H9 (cell line): ENCODE data around the gene NAA35. TPM values are rescaled to one million over a fixed set of nuclear protein-coding genes. Genes with fewer than 3 reads are reported as not detected.

Source experiments
- DNase-seq: peaks from one replicate; pipeline ENCODE4 v3.0.0-alpha.2; 2017
- H2AFZ ChIP-seq: one replicate; pipeline ENCODE4 v1.6.1; 2013; ENCODE audit warnings: mild to moderate bottlenecking, low read length, control low read depth, moderate library complexity
- H2AK5ac ChIP-seq: 2 replicates; pipeline ENCODE4 v1.6.1; 2013; ENCODE audit warnings: low read length, control low read depth, mixed read lengths; ENCODE audit not compliant: insufficient read length
- H2BK120ac ChIP-seq: one replicate; pipeline ENCODE4 v1.6.1; 2013; ENCODE audit warnings: low read depth, mild to moderate bottlenecking, low read length, control low read depth, inconsistent platforms; ENCODE audit not compliant: poor library complexity, severe bottlenecking
- H2BK12ac ChIP-seq: 2 replicates; pipeline ENCODE4 v1.6.1; 2013; ENCODE audit warnings: low read length, control low read depth, mixed read lengths, low read depth; ENCODE audit not compliant: insufficient read length
- H2BK15ac ChIP-seq: 2 replicates; pipeline ENCODE4 v1.6.1; 2013; ENCODE audit warnings: low read depth, low read length, control low read depth
- H2BK20ac ChIP-seq: one replicate; pipeline ENCODE4 v1.6.1; 2013; ENCODE audit warnings: low read depth, mild to moderate bottlenecking, low read length, control low read depth, inconsistent platforms; ENCODE audit not compliant: poor library complexity, severe bottlenecking
- H2BK5ac ChIP-seq: 2 replicates; pipeline ENCODE4 v1.6.1; 2013; ENCODE audit warnings: low read length, control low read depth, mixed read lengths; ENCODE audit not compliant: insufficient read length
- H3K14ac ChIP-seq: 2 replicates; pipeline ENCODE4 v1.6.1; 2013; ENCODE audit warnings: low read length, control low read depth; ENCODE audit not compliant: insufficient read depth
- H3K18ac ChIP-seq: 2 replicates; pipeline ENCODE4 v1.6.1; 2013; ENCODE audit warnings: low read depth, mild to moderate bottlenecking, mixed read lengths, low read length, control low read depth; ENCODE audit not compliant: insufficient read length
- H3K23ac ChIP-seq: 2 replicates; pipeline ENCODE4 v1.6.1; 2013; ENCODE audit warnings: low read length, control low read depth, mixed read lengths, low read depth; ENCODE audit not compliant: insufficient read length
- H3K23me2 ChIP-seq: 2 replicates; pipeline ENCODE4 v1.6.1; 2013; ENCODE audit warnings: low read depth, mild to moderate bottlenecking, mixed read lengths, low read length, control low read depth; ENCODE audit not compliant: insufficient read length, poor library complexity, severe bottlenecking
- H3K27ac ChIP-seq: 2 replicates; pipeline ENCODE4 v1.5.1; 2013; ENCODE audit warnings: low read length, control low read depth, mixed read lengths, low read depth; ENCODE audit not compliant: insufficient read length
- H3K27me3 ChIP-seq: 2 replicates; pipeline ENCODE4 v1.6.1; 2013; ENCODE audit warnings: low read length, control low read depth, inconsistent platforms; ENCODE audit not compliant: insufficient read depth
- H3K4ac ChIP-seq: 2 replicates; pipeline ENCODE4 v1.6.1; 2013; ENCODE audit warnings: low read depth, mild to moderate bottlenecking, control low read depth, inconsistent platforms, low read length, moderate library complexity
- H3K4me1 ChIP-seq: 2 replicates; pipeline ENCODE4 v1.6.1; 2013; ENCODE audit warnings: low read length, control low read depth, inconsistent platforms; ENCODE audit not compliant: insufficient read depth
- H3K4me2 ChIP-seq: 2 replicates; pipeline ENCODE4 v1.6.1; 2013; ENCODE audit warnings: low read length, control low read depth, mixed read lengths; ENCODE audit not compliant: insufficient read length, insufficient read depth
- H3K56ac ChIP-seq: 2 replicates; pipeline ENCODE4 v1.6.1; 2013; ENCODE audit warnings: low read depth, mild to moderate bottlenecking, mixed read lengths, low read length, control low read depth; ENCODE audit not compliant: insufficient read length
- H3K79me1 ChIP-seq: 2 replicates; pipeline ENCODE4 v1.6.1; 2013; ENCODE audit warnings: low read depth, mild to moderate bottlenecking, moderate library complexity, low read length, control low read depth, inconsistent platforms; ENCODE audit not compliant: insufficient read depth, poor library complexity, severe bottlenecking
- H3K79me2 ChIP-seq: 2 replicates; pipeline ENCODE4 v1.6.1; 2013; ENCODE audit warnings: low read length, control low read depth, inconsistent platforms; ENCODE audit not compliant: insufficient read depth
- H3K9ac ChIP-seq: 2 replicates; pipeline ENCODE4 v1.6.1; 2013; ENCODE audit warnings: low read length, control low read depth, mixed read lengths; ENCODE audit not compliant: insufficient read length; ENCODE audit errors: extremely low read depth
- H3K9me3 ChIP-seq: one replicate; pipeline ENCODE4 v1.6.1; 2013; ENCODE audit warnings: low read depth, low read length, inconsistent platforms; ENCODE audit not compliant: control insufficient read depth
- H3T11ph ChIP-seq: one replicate; pipeline ENCODE4 v1.6.1; 2013; ENCODE audit warnings: mild to moderate bottlenecking, low read length, control low read depth, inconsistent platforms
- H4K20me1 ChIP-seq: one replicate; pipeline ENCODE4 v1.6.1; 2013; ENCODE audit not compliant: control insufficient read depth, insufficient read length, insufficient read depth
- H4K5ac ChIP-seq: 2 replicates; pipeline ENCODE4 v1.6.1; 2013; ENCODE audit warnings: low read depth, mild to moderate bottlenecking, mixed read lengths, low read length, control low read depth; ENCODE audit not compliant: insufficient read length
- H4K8ac ChIP-seq: replicated peaks from 2 replicates; pipeline ENCODE4 v1.6.1; 2013; ENCODE audit warnings: low read length, control low read depth, mixed read lengths, low read depth; ENCODE audit not compliant: insufficient read length
- H4K91ac ChIP-seq: 2 replicates; pipeline ENCODE4 v1.6.1; 2013; ENCODE audit warnings: low read depth, mild to moderate bottlenecking, moderate library complexity, mixed read lengths, low read length, control low read depth; ENCODE audit not compliant: insufficient read length
- H3K27ac Mint-ChIP-seq, 3 experiments: 2 replicates in 2 of 3; 3 replicates in 1 of 3; pipeline ENCODE4 v1.8.0; 2020 to 2021; ENCODE audit warnings: mixed read lengths in 3 of 3, mild to moderate bottlenecking in 1 of 3, moderate library complexity in 1 of 3
- H3K27me3 Mint-ChIP-seq: 2 replicates; pipeline ENCODE4 v1.8.0; 2021; ENCODE audit warnings: low read depth, mild to moderate bottlenecking, moderate library complexity, mixed read lengths
- H3K36me3 Mint-ChIP-seq, 3 experiments: 2 replicates in 2 of 3; 3 replicates in 1 of 3; pipeline ENCODE4 v1.8.0; 2020 to 2021; ENCODE audit warnings: low read depth in 3 of 3, mixed read lengths in 3 of 3; ENCODE audit not compliant: insufficient read depth in 1 of 3
- H3K4me1 Mint-ChIP-seq, 2 experiments: 2 replicates each; pipeline ENCODE4 v1.8.0; 2020; ENCODE audit warnings: mixed read lengths in 2 of 2
- H3K4me3 Mint-ChIP-seq, 2 experiments: 2 replicates in 1 of 2; 3 replicates in 1 of 2; pipeline ENCODE4 v1.8.0; 2020 to 2021; ENCODE audit warnings: mild to moderate bottlenecking in 2 of 2, mixed read lengths in 2 of 2, moderate library complexity in 1 of 2
- H3K9me3 Mint-ChIP-seq, 2 experiments: 2 replicates in 1 of 2; 3 replicates in 1 of 2; pipeline ENCODE4 v1.8.0; 2020; ENCODE audit warnings: mild to moderate bottlenecking in 2 of 2, mixed read lengths in 2 of 2, moderate library complexity in 1 of 2
- WGBS: extraction: QIAGEN DNeasy Blood & Tissue Kit; methylation state at CpG from one replicate; pipeline ENCODE4 v1.1.7; 2013; ENCODE audit warnings: missing lambda C conversion rate, low lambda C conversion rate, mixed read lengths; ENCODE audit not compliant: insufficient read length; ENCODE audit errors: extremely low coverage; 5-methylcytosine and 5-hydroxymethylcytosine counted together
- total RNA-seq: library from RNA; stranded (reverse); gene quantifications from 2 replicates; pipeline ENCODE4 v1.2.1, GENCODE V29; 2021
- TF ChIP-seq, protein P1 (sequence below): fragments of 200-600 bp; sonication (generic); conservative IDR thresholded peaks from 3 replicates; pipeline ENCODE4 v1.8.0; 2021; ENCODE audit warnings: antibody characterized with exemption, mild to moderate bottlenecking

Gene NAA35
- total RNA-seq, 1 experiment from 2014 or later: 38.6 TPM

DNA sequence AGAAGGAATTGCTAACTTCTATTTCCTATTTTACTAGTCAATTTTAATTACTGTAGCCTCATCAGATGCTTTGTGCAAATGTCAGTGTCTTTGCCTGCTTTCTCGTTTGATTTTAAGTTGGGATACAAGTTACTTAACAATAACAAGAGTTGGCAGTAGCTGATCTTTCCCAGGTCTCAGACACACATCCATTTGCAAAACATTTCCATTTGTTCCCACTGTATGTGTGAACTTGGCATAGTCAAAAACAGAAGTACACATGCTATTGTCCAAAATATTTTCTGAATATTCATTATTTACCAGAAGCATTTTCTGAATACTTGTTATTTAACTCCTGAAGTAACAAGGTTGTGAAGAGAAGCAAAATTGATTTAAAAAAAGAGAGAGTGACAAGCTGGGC is 35.0 kb upstream of the NAA35 start:
- Histone ChIP-seq H4K8ac (no peak overlapping the region), H2BK20ac (no peak overlapping the region), H4K20me1 (no peaks in the 10 kb centered on the region), H3K9me3 (no peaks in the 10 kb centered on the region), H3K56ac (no peak overlapping the region), H3K79me2 (no peaks in the 10 kb centered on the region), H3T11ph (no peak overlapping the region), H3K23me2 (no peaks in the 10 kb centered on the region), H3K14ac (no peak overlapping the region), H3K18ac (no peak overlapping the region), H3K4ac (no peak overlapping the region), H3K23ac (no peak overlapping the region), H2BK5ac (no peak overlapping the region), H2AFZ (no peak overlapping the region), H3K27me3 (no peaks in the 10 kb centered on the region), H4K91ac (no peak overlapping the region), H4K5ac (no peak overlapping the region), H3K4me2 (no peak overlapping the region), H3K9ac (no peak overlapping the region), H2BK120ac (no peak overlapping the region), H3K79me1 (no peaks in the 10 kb centered on the region), H2BK15ac (no peak overlapping the region), H3K4me1 (no peaks in the 10 kb centered on the region), H3K27ac (no peak overlapping the region), H2AK5ac (no peak overlapping the region), H2BK12ac (no peak overlapping the region)
- DNase-seq: no peak
- no peaks in the 10 kb centered on the region for H3K4me1 Mint-ChIP-seq
- no peaks in the 10 kb centered on the region for H3K27me3 Mint-ChIP-seq
- H3K27ac Mint-ChIP-seq: no peak overlapping the region
- no peaks in the 10 kb centered on the region for H3K36me3 Mint-ChIP-seq
- no CpG with 5 or more reads among the region's 1 CpG for WGBS
- no peak overlapping the region for H3K4me3 Mint-ChIP-seq
- H3K9me3 Mint-ChIP-seq: no peaks in the 10 kb centered on the region
- TF ChIP-seq, protein P1, sequence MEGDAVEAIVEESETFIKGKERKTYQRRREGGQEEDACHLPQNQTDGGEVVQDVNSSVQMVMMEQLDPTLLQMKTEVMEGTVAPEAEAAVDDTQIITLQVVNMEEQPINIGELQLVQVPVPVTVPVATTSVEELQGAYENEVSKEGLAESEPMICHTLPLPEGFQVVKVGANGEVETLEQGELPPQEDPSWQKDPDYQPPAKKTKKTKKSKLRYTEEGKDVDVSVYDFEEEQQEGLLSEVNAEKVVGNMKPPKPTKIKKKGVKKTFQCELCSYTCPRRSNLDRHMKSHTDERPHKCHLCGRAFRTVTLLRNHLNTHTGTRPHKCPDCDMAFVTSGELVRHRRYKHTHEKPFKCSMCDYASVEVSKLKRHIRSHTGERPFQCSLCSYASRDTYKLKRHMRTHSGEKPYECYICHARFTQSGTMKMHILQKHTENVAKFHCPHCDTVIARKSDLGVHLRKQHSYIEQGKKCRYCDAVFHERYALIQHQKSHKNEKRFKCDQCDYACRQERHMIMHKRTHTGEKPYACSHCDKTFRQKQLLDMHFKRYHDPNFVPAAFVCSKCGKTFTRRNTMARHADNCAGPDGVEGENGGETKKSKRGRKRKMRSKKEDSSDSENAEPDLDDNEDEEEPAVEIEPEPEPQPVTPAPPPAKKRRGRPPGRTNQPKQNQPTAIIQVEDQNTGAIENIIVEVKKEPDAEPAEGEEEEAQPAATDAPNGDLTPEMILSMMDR: no peak
